ENCODE measurements around the gene QPCT.
A peak's percentile ranks its signal among the peaks of the same experiment; 100 is the strongest.

QPCT gene

DNA sequence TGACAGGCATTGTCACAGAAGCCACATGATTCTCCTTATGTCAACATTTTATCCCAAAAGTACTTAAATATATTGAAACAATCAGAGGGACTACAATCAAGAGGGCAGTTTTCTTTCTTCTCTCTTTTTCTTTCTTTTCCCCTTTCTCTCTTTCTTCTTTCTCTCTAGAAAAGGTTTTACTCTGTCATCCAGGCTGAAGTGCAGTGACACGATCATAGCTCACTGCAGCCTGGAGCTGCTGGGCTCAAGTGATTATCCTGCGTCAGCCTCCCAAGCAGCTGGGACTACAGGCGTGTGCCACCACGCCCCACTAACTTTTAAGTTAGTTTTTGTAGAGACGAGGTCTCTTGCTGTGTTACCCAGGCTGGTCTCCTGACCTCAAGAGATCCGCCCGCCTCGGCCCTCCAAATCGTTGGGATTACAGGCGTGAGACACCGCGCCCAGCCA lies 18.8 kb upstream of the QPCT start:
- DNase-seq: no peak

DNA sequence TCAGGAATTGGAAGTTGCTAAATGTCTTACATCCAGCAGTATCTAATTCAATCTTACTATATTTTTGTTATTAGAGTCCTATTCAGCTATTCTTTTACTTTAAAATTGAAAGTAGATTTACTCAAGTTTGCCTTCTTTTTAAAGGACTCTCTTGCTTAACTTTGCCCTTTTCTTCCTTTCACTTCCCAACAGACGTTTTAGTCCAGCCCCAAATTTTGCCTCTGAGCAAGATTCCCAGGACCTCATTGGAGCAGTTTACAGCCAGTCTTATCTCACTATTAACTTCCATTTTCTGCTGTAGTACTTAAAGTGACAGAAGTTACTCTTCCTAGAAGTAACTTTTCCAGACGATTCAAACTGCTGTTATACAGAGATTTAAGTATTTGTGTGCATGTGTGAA lies 18.1 kb upstream of the QPCT start:
- DNase-seq: no peak

DNA sequence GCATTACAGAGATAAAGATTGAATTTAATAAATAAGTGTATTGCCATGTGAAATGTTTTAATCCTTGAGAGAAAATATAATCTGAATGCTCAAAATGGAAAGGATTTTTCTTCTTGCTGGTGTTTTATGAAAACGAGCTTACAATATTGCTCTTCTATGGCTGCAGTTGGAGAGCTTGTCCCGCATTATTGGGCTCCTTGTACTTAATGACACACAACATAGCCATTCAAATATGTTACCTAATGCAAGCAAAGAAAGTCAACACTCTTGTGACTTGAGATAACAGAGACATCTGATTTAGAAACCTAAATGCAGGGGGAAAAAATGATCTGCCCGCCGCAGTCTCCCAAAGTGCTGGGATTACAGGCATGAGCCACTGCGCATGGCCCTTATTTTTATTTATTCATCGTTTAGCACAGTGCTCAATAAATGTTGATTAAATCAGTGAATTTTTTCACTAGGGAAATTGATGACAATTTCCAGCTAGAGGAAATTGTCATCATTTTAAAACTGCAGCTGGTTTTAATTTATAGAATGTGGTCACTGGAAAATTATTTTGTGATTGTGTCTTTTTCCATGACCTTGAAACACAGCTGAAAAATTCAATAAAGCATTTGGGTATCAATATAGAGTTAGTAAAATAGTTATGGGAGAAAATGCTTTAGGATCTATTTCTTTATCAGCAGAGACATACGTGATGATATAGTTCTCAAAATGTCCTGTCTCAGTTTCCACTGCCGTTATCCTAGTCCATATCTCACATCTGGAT lies 17.4 kb upstream of the QPCT start:
- DNase-seq: no peak

DNA sequence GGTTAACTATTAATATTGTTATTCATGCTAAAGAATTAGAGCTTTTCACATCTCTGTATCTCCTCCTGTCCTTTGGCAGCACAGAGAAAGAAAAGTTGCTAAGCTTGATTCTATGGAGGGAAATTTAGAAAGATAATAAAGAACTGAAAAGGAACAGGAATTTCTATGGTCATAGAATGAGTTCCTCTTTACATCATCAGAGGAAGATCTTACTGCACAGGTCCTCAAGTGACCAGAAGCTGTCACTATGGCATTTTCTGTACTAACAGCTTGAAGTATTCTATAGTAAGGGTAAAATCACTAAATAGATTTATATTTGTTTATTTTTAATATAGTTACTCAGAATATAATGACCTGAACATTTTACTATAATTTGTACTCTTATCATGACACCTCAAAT lies 13.7 kb upstream of the QPCT start:
- DNase-seq: no peak

DNA sequence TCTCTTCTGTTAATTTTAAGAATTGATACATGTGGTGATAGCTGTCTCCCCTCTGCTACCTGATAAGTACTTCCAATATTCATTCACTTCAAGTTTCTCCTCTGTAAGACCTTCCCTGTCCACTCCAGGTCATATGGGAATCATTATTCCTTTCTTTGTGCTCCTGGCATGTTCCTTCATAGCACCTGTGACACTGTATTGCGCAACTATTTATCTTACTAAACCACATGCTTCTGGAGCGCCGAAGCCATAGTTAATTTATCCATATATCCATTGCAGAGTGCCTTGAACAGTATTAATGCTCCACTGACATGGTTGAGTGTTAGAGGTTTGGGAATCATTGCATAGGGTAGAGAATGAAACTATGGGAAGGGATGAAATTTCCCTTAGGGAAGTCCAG lies 11.9 kb upstream of the QPCT start:
- peak; percentile 43 for DNase-seq

DNA sequence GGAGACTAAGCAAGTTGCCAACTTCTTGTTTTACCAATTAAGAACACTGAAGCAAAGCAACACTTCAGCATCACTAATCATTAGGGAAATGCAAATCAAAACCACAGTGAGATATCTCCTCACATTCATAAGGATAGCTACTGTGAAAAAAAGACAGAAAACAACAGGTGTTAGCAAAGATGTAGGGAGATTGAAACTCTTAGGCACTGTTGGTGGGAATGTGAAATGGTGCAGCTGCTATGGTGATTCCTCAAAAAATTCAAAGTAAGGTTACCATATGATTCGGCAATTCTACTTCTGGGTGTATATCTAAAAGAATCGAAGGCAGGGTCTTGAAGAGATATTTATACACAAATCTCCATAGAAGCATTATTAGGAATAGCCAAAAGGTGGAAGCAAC lies 11.2 kb upstream of the QPCT start:
- no peak for DNase-seq

DNA sequence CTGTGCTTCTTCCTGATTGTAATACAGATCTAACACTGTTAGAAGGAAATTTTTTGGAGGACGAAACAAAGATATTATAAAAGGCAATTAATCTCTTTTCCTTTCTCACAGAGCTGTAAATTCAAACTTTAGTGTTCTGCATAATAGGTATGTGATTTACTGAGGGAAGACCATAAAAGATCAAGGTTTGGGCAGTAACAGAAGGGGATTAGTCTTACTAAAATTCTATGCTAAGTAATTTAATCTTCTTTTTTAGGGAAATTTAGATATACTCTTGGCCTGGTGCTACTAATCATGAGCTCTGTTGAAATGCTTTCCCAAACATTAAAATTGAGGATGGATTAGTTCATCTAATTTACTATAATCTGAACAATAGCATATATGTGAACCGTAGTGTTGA lies 8.8 kb upstream of the QPCT start:
- no peak for DNase-seq

DNA sequence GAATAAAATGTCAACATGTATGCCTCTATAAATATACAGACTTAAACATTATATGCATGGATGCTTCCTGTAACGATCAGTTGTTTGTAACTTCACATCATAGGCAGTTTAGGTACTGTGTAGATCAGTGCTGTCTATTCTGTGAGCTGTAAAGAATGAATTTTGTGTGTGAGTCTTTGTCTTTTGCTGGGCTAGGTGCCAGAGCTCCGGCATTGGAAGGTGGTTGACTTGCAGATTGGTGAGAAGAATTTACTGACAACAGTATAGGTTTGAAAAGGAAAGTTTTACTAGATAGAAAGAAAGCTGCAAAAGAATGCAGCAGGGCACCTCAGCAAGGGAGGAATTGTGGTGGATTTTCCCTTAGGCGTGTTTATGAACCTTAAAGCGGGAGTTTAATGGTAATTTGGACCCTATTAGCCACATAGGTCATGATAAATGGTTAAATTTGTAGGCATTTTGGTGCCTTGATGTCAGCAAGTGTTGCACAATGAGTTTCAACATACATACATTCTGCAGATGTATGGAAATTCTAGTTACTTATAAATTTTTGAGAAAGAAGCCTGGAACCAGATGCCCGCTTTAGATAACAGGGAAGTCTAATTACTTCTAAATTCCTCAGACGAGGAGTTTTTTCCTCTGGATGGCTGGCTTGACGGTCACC lies 6.7 kb upstream of the QPCT start:
- no peak for DNase-seq

DNA sequence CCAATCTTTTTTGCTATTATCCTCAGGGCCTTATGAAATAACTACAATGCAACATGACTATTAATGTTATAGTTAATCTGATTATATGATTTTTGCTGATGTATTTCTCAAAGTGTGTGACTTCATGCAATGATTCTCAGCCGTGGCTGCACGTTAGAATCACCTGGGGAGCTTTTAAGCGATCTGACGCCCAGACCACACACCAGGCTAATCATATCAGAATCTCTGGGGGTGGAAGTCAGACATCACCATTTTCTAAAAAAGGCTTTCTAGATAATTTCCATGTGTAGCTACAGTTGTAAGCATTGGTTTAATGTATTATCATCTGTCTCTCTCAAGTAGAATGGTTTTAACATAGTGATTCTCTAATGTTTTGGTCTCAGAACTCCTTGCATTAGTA lies 5.5 kb upstream of the QPCT start:
- no peak for DNase-seq

DNA sequence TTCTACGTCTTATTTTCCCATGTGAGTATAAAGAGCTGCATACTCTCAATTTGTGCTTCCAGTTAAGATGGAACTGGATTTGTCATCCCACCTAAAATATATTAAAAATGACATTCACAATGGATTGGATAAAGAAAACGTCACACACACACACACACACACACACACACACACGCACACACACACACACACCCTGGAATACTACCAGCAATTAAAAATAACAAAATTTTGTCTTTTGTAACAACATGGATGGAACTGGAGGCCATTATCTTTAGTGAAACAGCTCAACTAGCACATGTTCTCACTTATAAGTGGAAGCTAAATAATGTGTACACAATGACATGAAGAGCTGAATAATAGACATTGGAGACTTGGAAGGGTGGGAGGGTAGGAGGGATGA lies 3.8 kb upstream of the QPCT start:
- peak; percentile 49 for DNase-seq

DNA sequence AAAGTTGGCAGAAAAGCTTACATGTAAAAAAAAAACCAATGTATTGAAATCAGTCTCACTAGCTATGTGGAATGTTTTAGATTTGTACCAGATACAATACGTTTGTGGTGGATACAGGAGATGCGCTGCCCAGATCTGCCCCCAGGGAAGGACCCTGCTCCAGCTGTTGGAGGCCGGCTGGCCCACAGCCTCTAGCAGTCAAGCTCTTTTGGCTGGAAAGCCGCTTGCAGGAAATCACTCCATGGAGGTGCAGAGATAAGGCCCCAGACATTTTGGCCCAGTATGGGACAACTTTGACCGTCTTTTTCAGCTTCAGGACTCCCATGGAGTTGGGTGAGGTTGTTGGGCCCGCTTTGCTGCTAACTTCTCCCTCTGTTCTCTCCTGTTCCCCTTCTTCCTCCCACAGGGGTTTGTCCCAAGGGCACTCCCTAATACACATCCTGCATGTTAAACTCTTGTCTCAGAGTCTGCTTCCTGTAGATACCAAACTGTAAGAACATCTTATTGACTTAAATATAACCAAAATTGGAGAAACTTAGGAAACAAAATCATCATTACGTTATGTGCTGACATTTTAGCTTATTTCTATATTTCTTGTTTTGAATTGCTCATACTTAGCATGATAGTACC lies 1.7 kb upstream of the QPCT start:
- no peak for DNase-seq

DNA sequence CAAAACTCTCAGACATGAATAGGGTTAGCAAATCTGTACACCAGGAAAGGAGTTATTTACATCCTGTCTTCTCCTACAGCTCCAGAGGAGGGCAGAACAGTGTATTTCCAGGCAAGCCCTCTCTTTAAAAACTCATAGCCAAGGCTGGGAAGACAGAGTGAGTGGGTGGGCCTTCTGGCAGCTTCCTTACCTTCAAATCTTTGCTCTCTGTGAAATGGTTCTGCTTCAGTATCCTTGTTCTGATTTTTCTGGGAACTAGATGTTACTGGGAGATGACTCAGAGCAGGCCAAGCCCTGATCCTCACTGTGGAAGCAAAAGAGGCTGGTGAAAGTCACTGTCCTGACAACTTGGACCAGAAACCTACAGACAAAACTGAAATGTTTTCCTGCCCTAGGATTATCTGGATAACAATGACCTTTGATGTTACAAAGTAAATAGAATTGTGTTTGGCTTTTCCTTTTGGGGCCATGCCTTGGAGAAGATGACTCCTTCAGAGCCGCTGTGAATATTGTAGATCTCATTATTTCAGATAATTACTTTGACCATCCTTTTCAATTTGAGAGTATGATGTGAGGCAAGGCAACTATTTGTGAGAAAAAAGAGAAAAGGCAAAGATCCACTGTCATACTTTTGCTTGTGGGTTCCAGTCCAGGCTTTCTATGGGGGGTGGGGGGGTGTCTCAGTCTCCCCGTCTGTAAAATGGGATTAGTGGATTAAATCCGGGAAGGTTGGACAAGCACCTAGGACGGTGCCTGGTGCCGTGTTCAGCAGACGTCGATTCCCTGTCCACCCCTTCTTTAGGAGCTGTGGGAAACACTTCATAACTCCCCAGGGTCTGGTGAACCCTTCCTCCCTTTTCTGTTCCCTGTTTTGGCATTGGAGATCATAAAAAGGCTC lies 644 bp upstream of the QPCT start:
- DNase-seq: peak; percentile 70

DNA sequence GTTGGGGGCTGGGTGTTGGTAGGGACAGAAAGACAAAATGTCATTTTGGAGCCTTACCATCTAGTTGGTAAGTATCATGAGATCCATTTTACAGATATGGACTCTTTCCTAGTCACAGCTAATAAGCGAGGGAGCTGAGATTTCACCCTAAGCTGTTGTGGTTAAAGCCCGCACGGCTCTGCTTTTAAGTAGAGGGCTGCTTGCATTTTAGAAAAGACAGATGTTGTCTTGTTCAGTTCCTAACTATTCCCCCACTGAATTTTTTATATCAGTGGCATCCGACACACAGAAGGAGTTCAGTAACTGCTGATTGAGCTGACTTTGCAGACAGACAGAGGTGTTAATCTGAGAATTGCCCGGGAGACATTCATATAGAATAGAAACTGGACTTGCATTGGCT lies 3.7 kb downstream of the QPCT start:
- no peak for DNase-seq

DNA sequence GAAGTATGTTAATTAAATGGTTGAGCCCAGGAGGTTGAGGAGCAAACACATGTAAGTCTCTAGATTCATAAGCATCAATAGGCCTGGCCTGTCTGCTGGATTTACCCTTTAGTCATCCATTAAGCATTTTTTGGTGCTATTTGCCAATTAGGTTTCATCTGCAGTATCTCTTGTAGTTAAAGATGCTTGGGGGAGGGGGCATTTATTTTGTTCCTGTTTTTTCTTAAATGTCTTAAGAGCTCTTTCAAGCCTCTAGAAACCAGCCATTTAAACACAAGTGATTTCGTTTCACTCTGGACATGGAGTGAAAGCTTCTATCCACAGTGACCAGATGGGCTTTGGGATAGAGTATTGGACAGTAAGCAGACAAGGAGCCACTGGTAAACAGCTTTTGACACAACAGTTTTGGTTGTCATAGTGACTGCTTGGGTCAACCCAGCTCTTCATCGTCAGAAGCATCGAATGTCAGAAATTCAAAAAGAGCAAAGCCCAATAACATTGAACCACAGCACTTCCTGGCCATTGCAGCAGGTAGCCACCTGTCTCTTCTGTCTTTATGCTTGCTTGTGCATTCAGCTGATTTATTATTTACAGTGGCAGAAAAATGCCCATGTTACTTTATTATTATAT lies 4.9 kb downstream of the QPCT start:
- peak; percentile 92 for DNase-seq

DNA sequence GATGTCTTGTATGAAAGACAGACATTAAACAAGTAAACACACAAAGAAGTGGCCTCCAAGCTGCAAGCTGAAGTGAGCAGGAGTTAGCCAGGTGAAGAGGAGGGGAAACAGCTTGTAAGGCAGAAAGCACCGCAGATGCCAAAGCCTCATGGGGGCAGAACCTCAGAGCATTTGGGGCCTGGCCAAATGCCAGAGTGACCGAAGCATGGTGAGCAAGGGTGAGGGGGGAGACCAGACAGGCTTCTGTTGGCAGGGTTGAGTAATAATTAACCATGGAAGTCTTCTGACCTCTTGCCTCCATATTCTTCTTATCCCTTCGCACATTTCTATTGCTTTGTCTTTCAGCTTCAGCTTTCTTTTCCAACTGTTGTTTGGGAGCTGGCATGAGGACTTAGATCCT lies 5.6 kb downstream of the QPCT start:
- DNase-seq: peak; percentile 92

DNA sequence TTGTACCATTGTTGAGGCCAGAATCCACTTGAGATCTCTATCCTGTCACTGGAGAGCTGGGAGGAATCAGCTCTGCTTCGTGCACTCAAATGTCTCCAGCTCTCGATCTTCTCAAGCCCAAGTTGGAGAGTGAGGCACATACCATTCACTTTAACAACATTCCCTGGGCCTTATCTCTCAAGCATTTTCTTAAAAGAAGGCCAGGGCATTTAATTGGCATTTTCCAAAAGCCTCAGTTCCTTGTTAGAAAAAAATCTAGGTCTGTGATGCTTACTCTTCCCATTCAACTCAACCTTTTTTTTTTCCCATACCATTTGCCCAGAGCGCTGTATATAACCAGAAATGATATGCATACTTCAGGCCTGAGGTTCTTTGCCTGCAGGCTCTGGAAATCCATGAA lies 10.1 kb downstream of the QPCT start:
- DNase-seq: no peak

DNA sequence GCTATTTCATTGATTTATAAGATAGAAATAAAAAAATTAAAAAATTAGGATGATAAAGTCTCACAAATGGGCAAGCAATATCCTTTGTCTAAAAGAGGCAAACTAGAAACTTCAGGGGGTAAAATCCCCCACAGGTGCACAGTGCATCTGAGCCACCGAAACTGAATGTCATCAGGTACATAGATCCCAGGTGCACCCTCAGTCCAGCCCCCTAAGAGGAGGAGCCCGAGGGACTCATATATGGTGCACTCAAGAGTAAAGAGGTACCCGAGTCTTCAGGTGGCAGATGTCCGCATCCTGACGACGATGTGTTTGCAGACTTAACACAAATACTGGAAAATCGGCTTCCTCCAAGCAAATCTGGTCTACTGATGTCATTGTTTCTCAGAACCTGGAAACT lies 11.3 kb downstream of the QPCT start:
- peak; percentile 42 for DNase-seq

DNA sequence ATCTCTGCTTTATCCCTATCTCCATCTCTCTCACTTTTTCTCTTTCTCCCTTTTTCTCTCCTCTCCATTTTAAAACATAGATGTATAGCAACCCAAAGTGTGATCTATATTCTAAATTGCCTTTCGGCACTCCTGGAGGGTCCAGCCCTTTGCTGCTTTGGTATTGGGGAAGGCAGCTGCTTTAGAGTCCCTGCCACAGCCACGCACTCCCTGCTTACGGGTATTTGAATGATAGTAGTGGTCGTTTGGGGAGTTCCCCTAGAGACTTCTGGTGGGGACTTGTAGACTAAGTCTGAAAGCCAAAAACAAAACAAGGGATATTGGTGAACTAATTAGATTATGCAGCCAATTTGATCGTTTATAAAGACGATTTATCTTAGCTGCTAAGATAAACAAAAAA lies 11.9 kb downstream of the QPCT start:
- no peak for DNase-seq

DNA sequence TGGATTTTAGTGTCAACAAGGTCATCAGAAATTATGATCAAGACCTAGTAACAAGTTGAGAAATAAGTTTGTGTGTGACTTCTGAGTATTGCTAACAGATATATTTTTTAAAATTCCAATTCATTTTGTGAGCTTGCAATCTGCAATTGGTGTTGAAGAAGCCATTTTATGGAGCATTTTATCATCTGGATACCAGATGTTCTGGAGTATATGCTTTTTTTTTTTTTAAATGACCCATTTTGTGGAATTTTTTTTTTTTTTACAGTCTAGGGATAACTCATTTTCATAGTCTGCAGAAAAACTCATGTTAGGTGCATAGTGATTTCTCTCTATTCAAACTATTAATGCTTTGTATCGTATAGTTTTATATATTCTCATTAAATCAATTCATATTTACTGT lies 12.6 kb downstream of the QPCT start:
- DNase-seq: no peak

DNA sequence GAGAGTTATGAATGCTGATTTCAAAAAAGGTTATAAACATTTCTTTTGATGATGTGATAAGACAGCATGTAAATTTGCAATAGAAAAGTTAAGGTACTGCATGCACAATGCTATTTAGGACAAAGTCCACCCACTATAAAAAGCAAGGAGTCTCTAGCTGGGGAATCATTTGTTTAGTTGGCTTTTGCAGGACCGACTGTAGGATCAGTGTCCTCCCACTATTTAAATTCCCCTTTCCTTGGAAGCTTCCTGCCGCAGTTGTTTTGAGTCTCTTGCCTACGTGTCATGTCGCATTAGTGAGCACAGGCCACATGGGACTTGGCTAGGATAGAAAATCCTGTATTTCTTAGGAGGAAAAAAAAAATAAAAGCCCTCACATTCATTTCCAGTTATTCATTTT lies 13.1 kb downstream of the QPCT start:
- no peak for DNase-seq

DNA sequence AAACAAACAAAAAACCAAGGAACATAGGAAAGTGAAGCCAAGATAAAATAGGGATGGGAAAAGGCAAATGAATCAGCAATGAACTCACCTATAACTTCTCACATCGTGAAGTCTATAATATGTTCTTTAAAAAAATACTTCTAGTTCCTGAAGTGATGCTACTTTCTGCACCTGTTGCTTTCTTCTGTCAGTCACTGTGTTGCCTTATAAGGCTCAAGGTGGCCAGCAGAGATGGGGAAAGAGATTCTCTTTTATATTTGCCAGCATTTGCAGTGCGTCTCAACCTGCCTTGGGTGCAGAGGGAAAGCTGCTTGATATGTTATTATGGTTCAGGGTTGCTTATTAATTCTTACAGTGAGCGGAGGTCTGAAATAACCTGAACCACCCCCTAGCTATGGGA lies 14.0 kb downstream of the QPCT start:
- no peak for DNase-seq

DNA sequence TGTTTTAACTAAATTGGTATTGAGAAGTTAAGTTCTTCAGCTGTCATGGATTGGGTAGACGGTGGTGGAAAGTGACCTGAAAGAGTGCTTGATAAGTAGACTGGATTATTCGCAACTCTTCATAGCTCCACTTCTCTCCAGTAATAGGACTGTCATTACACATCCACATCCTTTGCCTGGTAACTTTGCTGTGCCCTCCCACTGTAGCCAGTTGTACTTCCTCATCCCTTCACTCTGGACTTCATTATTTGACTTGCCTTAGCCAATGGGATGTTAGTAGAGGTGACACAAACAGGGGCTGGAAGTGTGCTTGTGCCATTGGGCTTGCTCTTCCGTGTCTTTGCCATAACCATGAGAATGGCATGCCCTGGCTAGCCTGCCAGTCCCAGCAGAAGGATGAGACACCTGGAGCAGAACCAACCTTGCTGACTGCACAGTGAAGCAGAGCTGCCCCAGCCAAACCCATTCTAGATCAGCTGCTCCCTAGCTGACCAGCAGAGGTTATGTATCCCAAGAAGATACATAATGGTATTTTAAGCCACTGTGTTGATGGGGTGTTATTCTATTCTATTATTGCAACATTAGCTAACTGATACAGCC lies 16.9 kb downstream of the QPCT start:
- peak; percentile 36 for DNase-seq

Measured in NCI-H510A treated with DMSO at 0.1 percent for 48 hours (cell line).